GM12878 (cell line): Measurements from ENCODE around the gene EDEM2.

Experiments used
- BHLHE40 ChIP-seq, 2 experiments: fragments of 450-650 bp in 1 of 2; IDR thresholded peaks; 2 replicates each; pipeline ENCODE4 v1.6.1; 2011 to 2017; ENCODE audit warnings: low read depth in 2 of 2, borderline replicate concordance in 1 of 2, improper control_type of control experiment in 1 of 2, low read length in 1 of 2, mild to moderate bottlenecking in 1 of 2
- EZH2 ChIP-seq: IDR thresholded peaks from 2 replicates; pipeline ENCODE4 v1.6.1; 2012; ENCODE audit warnings: low read depth, mild to moderate bottlenecking, control low read depth, inconsistent platforms, low read length, borderline replicate concordance; ENCODE audit not compliant: control insufficient read depth
- FOXK2 ChIP-seq: fragments of 450-650 bp; IDR thresholded peaks from 2 replicates; pipeline ENCODE4 v1.6.1; 2017; ENCODE audit warnings: mild to moderate bottlenecking, moderate library complexity
- KDM1A ChIP-seq: fragments of 200-600 bp; sonication (generic); IDR thresholded peaks from 2 replicates; pipeline ENCODE4 v1.6.1; 2016; ENCODE audit warnings: borderline replicate concordance
- MXI1 ChIP-seq: fragments of 150-350 bp; IDR thresholded peaks from 2 replicates; pipeline ENCODE4 v1.6.1; 2011; ENCODE audit warnings: low read depth, mild to moderate bottlenecking, inconsistent platforms, low read length, improper control_type of control experiment
- POLR2A ChIP-seq: IDR thresholded peaks from 2 replicates; pipeline ENCODE4 v1.6.1; 2011; ENCODE audit warnings: low read depth, mild to moderate bottlenecking, low read length
- RCOR1 ChIP-seq: conservative IDR thresholded peaks from 2 replicates; pipeline ENCODE4 v1.6.1; 2012; ENCODE audit warnings: low read depth, low read length, improper control_type of control experiment
- SIN3A ChIP-seq: IDR thresholded peaks from 2 replicates; pipeline ENCODE4 v1.6.1; 2012; ENCODE audit warnings: low read depth, low read length, improper control_type of control experiment
- SP1 ChIP-seq: IDR thresholded peaks from one replicate; pipeline ENCODE4 v1.6.1; 2011; ENCODE audit warnings: low read depth, low read length
- STAT3 ChIP-seq: IDR thresholded peaks from 2 replicates; pipeline ENCODE4 v1.6.1; 2011; ENCODE audit warnings: low read depth, low read length, improper control_type of control experiment
- TF ChIP-seq, protein P1 (sequence below): fragments of 450-650 bp; IDR thresholded peaks from 2 replicates; pipeline ENCODE4 v1.6.1; 2018; ENCODE audit warnings: borderline replicate concordance, mild to moderate bottlenecking; ENCODE audit not compliant: partially characterized antibody
- TF ChIP-seq, protein P2 (sequence below): IDR thresholded peaks from 2 replicates; pipeline ENCODE4 v1.6.1; 2012; ENCODE audit warnings: mild to moderate bottlenecking, low read depth, low read length
- TF ChIP-seq, protein P3 (sequence below), 3 experiments: IDR thresholded peaks in 2 of 3; conservative IDR thresholded peaks in 1 of 3; 2 replicates each; pipeline ENCODE4 v1.5.1; 2011; ENCODE audit warnings: low read depth in 3 of 3, low read length in 3 of 3, mild to moderate bottlenecking in 3 of 3, control low read depth in 2 of 3, moderate library complexity in 2 of 3, inconsistent platforms in 1 of 3, mixed read lengths in 1 of 3; ENCODE audit not compliant: control insufficient read depth in 2 of 3, insufficient read depth in 1 of 3; ENCODE audit errors: extremely low read depth in 1 of 3
- TF ChIP-seq, protein P4 (sequence below): IDR thresholded peaks from 2 replicates; pipeline ENCODE4 v1.6.1; 2011; ENCODE audit warnings: borderline replicate concordance, low read depth, mild to moderate bottlenecking, moderate library complexity, low read length; ENCODE audit not compliant: insufficient read depth, poor library complexity, severe bottlenecking

DNA sequence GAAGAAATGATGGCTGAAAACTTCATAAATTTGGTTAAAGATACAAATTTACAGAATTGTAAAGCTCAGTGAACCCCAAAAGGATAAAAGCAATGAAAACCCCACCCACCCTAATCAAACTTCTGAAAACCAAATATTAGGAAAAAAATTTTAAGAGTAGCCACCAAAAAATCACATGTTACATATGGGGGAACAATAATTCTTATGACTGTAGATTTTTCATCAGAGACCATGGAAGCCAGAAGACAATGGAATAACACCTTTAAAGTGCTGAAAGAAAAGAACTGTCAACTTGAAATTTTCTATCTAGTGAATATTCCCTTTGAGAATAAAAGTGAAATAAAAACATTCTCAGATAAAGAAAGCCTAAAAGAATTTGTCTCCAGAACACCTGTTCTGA, 49.2 kb upstream of the EDEM2 start:
- TF ChIP-seq, protein P1, sequence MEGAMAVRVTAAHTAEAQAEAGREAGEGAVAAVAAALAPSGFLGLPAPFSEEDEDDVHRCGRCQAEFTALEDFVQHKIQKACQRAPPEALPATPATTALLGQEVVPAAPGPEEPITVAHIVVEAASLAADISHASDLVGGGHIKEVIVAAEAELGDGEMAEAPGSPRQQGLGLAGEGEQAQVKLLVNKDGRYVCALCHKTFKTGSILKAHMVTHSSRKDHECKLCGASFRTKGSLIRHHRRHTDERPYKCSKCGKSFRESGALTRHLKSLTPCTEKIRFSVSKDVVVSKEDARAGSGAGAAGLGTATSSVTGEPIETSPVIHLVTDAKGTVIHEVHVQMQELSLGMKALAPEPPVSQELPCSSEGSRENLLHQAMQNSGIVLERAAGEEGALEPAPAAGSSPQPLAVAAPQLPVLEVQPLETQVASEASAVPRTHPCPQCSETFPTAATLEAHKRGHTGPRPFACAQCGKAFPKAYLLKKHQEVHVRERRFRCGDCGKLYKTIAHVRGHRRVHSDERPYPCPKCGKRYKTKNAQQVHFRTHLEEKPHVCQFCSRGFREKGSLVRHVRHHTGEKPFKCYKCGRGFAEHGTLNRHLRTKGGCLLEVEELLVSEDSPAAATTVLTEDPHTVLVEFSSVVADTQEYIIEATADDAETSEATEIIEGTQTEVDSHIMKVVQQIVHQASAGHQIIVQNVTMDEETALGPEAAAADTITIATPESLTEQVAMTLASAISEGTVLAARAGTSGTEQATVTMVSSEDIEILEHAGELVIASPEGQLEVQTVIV: no peak
- TF ChIP-seq, protein P2, sequence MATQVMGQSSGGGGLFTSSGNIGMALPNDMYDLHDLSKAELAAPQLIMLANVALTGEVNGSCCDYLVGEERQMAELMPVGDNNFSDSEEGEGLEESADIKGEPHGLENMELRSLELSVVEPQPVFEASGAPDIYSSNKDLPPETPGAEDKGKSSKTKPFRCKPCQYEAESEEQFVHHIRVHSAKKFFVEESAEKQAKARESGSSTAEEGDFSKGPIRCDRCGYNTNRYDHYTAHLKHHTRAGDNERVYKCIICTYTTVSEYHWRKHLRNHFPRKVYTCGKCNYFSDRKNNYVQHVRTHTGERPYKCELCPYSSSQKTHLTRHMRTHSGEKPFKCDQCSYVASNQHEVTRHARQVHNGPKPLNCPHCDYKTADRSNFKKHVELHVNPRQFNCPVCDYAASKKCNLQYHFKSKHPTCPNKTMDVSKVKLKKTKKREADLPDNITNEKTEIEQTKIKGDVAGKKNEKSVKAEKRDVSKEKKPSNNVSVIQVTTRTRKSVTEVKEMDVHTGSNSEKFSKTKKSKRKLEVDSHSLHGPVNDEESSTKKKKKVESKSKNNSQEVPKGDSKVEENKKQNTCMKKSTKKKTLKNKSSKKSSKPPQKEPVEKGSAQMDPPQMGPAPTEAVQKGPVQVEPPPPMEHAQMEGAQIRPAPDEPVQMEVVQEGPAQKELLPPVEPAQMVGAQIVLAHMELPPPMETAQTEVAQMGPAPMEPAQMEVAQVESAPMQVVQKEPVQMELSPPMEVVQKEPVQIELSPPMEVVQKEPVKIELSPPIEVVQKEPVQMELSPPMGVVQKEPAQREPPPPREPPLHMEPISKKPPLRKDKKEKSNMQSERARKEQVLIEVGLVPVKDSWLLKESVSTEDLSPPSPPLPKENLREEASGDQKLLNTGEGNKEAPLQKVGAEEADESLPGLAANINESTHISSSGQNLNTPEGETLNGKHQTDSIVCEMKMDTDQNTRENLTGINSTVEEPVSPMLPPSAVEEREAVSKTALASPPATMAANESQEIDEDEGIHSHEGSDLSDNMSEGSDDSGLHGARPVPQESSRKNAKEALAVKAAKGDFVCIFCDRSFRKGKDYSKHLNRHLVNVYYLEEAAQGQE: no peak
- TF ChIP-seq POLR2A (no peak), RCOR1 (no peak), FOXK2 (no peak), SIN3A (no peak), STAT3 (no peak), SP1 (no peak), BHLHE40 (IDR thresholded peaks at IDR 0.05; ENCODE audit: borderline replicate concordance in 1 of 2, low read depth in 2 of 2, low read length in 1 of 2) (no peak), EZH2 (no peak), MXI1 (no peak), KDM1A (no peak)
- TF ChIP-seq, protein P3, sequence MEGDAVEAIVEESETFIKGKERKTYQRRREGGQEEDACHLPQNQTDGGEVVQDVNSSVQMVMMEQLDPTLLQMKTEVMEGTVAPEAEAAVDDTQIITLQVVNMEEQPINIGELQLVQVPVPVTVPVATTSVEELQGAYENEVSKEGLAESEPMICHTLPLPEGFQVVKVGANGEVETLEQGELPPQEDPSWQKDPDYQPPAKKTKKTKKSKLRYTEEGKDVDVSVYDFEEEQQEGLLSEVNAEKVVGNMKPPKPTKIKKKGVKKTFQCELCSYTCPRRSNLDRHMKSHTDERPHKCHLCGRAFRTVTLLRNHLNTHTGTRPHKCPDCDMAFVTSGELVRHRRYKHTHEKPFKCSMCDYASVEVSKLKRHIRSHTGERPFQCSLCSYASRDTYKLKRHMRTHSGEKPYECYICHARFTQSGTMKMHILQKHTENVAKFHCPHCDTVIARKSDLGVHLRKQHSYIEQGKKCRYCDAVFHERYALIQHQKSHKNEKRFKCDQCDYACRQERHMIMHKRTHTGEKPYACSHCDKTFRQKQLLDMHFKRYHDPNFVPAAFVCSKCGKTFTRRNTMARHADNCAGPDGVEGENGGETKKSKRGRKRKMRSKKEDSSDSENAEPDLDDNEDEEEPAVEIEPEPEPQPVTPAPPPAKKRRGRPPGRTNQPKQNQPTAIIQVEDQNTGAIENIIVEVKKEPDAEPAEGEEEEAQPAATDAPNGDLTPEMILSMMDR (IDR thresholded peaks at IDR 0.05 in 2 of 3, conservative IDR thresholded peaks at IDR 0.05 in 1 of 3; ENCODE audit: control insufficient read depth in 2 of 3, extremely low read depth in 1 of 3, insufficient read depth in 1 of 3, low read depth in 3 of 3, low read length in 3 of 3): no peak
- TF ChIP-seq, protein P4, sequence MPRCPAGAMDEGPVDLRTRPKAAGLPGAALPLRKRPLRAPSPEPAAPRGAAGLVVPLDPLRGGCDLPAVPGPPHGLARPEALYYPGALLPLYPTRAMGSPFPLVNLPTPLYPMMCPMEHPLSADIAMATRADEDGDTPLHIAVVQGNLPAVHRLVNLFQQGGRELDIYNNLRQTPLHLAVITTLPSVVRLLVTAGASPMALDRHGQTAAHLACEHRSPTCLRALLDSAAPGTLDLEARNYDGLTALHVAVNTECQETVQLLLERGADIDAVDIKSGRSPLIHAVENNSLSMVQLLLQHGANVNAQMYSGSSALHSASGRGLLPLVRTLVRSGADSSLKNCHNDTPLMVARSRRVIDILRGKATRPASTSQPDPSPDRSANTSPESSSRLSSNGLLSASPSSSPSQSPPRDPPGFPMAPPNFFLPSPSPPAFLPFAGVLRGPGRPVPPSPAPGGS: no peak
